Right lobe of liver (tissue), 6 donors: ENCODE results near the gene OARD1. TPM values are rescaled to one million over a fixed set of nuclear protein-coding genes. Genes with fewer than 3 reads are reported as not detected.
A peak's percentile ranks its signal among the peaks of the same experiment; 100 is the strongest.

Experiments
- ATAC-seq, 4 donors: fragments of 200-7000 bp; cut with Tn5 transposase; one replicate each; pipeline ENCODE4 v1.9.1; 2020; ENCODE audit warnings: mild to moderate bottlenecking in 4 of 4, moderate library complexity in 4 of 4
- DNase-seq, 3 donors: peaks; one replicate each; pipeline ENCODE4 v3.0.0-alpha.2; 2020
- H3K27ac ChIP-seq, 3 donors: fragments of 200-600 bp; one replicate each; pipeline ENCODE4 v1.8.0; 2022
- H3K27me3 ChIP-seq, 2 donors: fragments of 200-600 bp; one replicate each; pipeline ENCODE4 v1.8.0; 2022
- H3K36me3 ChIP-seq, 4 donors: fragments of 200-600 bp; sonication (generic) in 1 of 4; one replicate each; pipeline versions ENCODE4 v1.5.1 to v1.8.0; 2017 to 2022; ENCODE audit warnings: control low read depth in 1 of 4
- H3K4me1 ChIP-seq, 4 donors: fragments of 200-600 bp; sonication (generic) in 1 of 4; one replicate each; pipeline versions ENCODE4 v1.5.1 to v1.8.0; 2017 to 2022; ENCODE audit warnings: control low read depth in 1 of 4
- H3K4me3 ChIP-seq, 3 donors: fragments of 200-600 bp; one replicate each; pipeline ENCODE4 v1.8.0; 2022
- H3K9me3 ChIP-seq, 4 donors: fragments of 200-600 bp; sonication (generic) in 1 of 4; one replicate each; pipeline versions ENCODE4 v1.5.1 to v1.8.0; 2017 to 2022; ENCODE audit warnings: control low read depth in 1 of 4
- CTCF ChIP-seq, 4 donors: fragments of 200-600 bp in 3 of 4; fragments of 450-650 bp in 1 of 4; IDR thresholded peaks; one replicate each; pipeline versions ENCODE4 v1.5.1 to v1.8.0; 2016 to 2022; ENCODE audit warnings: antibody characterized with exemption in 4 of 4, mild to moderate bottlenecking in 2 of 4
- POLR2A ChIP-seq: fragments of 450-650 bp; IDR thresholded peaks from one replicate; pipeline ENCODE4 v1.6.1; 2017; ENCODE audit warnings: antibody characterized with exemption, mild to moderate bottlenecking
- WGBS: methylation state at CpG from one replicate; pipeline ENCODE4 v1.1.6; 2018; ENCODE audit warnings: low coverage, low lambda C conversion rate; ENCODE audit not compliant: insufficient coverage; ENCODE audit errors: missing lambda C conversion rate; 5-methylcytosine and 5-hydroxymethylcytosine counted together
- intact Hi-C, 2 donors: fragments of 100-400 bp; cut with DNase I; formaldehyde crosslinking; loops; one replicate each; pipeline versions ENCODE4 v1.11.2 to v1.14.1; 2022
- total RNA-seq, 6 experiments: library from RNA; depleted of rRNA in 2 of 6; stranded (reverse); fragments of >200 nt in 2 of 6; fragmentation: NEBNext Ultra II Directional in 3 of 6; extraction: Animal tissue kit (Norgen Biotek cat#: 25700) in 3 of 6; gene quantifications; one replicate each; pipeline versions ENCODE4 v1.1.0 to v1.2.4, GENCODE V29; 2016 to 2023
- donor health status: DM: no; HTN: yes; CAD: no.
- donor health status: DM: no; HTN: no; CAD: no.
- donor health status: DM: no; HTN: no; CAD: no.
- donor health status: DM: no; HTN: yes; CAD: no.
- donor health status: DM: no; HTN: yes; CAD: no.

OARD1 gene
- total RNA-seq, 6 experiments from 2014 or later, result 14.8 to 26.2 (median 21.7) TPM

- Histone ChIP-seq H3K9me3 (no peaks in the 10 kb centered on the region), H3K27me3 (no peaks in the 10 kb centered on the region), H3K36me3 (peaks cover 0 to 22% (median 5%) of the 10 kb centered on the region in 4 donors), H3K4me1 (peaks cover 0 to 34% (median 9%) of the 10 kb centered on the region in 4 donors), H3K27ac (no peak overlapping the region), H3K4me3 (no peak overlapping the region)
- WGBS, result 93% methylated on average over 2 of the region's 2 CpGs
- intact Hi-C loops, result no loop called here
- ATAC-seq (no peak), DNase-seq (no peak)
- no peak for TF ChIP-seq CTCF (IDR thresholded peaks at IDR 0.05)
- no peak for TF ChIP-seq POLR2A
Measured at GRCh38 chr6:41077536-41077935, 5.4 kb upstream of the OARD1 start.

- no peak for DNase-seq
- peaks cover 0 to 38% (median 9%) of the 10 kb centered on the region in 4 donors for H3K4me1 ChIP-seq
- peak overlapping the region in 2 of 3 donors; percentile 95 to 99 for H3K27ac ChIP-seq
- H3K36me3 ChIP-seq, result peaks cover 0 to 20% (median 2%) of the 10 kb centered on the region in 4 donors
- no peaks in the 10 kb centered on the region for H3K9me3 ChIP-seq
- 76% methylated on average over 4 of the region's 4 CpGs for WGBS
- no peak overlapping the region for H3K4me3 ChIP-seq
- no peaks in the 10 kb centered on the region for H3K27me3 ChIP-seq
- intact Hi-C loops, result no loop called here
- no peak for ATAC-seq
- TF ChIP-seq POLR2A, result no peak
- TF ChIP-seq CTCF (IDR thresholded peaks at IDR 0.05), result no peak
Measured at GRCh38 chr6:41075651-41076626, 3.8 kb upstream of the OARD1 start.

- ATAC-seq (no peak), DNase-seq (peak; percentile 45 to 81 (median 70))
- TF ChIP-seq CTCF (IDR thresholded peaks at IDR 0.05), result no peak
- Histone ChIP-seq H3K9me3 (no peaks in the 10 kb centered on the region), H3K4me1 (peaks cover 0 to 44% (median 9%) of the 10 kb centered on the region in 4 donors), H3K27me3 (no peaks in the 10 kb centered on the region), H3K4me3 (peak overlapping the region; percentile 80 to 92 (median 88)), H3K36me3 (peaks cover 0 to 9% (median 2%) of the 10 kb centered on the region in 4 donors), H3K27ac (peak overlapping the region; percentile 95 to 99 (median 98))
- intact Hi-C loops, result no loop called here
- 13% methylated on average over 11 of the region's 11 CpGs for WGBS
Measured at GRCh38 chr6:41074692-41075436, 2.7 kb upstream of the OARD1 start.

- H3K27me3 ChIP-seq, result no peaks in the 10 kb centered on the region
- H3K4me1 ChIP-seq, result peaks cover 0 to 44% (median 9%) of the 10 kb centered on the region in 4 donors
- WGBS, result 2% methylated on average over 11 of the region's 11 CpGs
- H3K9me3 ChIP-seq, result no peaks in the 10 kb centered on the region
- no peak for ATAC-seq
- peak overlapping the region; percentile 80 to 92 (median 88) for H3K4me3 ChIP-seq
- intact Hi-C loops, result no loop called here
- peak overlapping the region; percentile 95 to 99 (median 98) for H3K27ac ChIP-seq
- DNase-seq, result no peak
- TF ChIP-seq CTCF (IDR thresholded peaks at IDR 0.05) (no peak), POLR2A (no peak)
- H3K36me3 ChIP-seq, result peaks cover 0 to 5% (median under 1%) of the 10 kb centered on the region in 4 donors
Measured at GRCh38 chr6:41073968-41074691, 2.0 kb upstream of the OARD1 start.
